Muscle of back (tissue), 11 donors: ENCODE results near the gene SPACA4. TPM values are rescaled to one million over a fixed set of nuclear protein-coding genes. Genes with fewer than 3 reads are reported as not detected.
A peak's percentile ranks its signal among the peaks of the same experiment; 100 is the strongest.

ENCODE experiments used
- DNase-seq, 3 donors: peaks; one replicate each; pipeline versions ENCODE4 v3.0.0 to v3.0.0-alpha.2; 2013
- polyA plus RNA-seq, 10 donors: library from polyadenylated mRNA; unstranded; fragments of 120-200 nt; gene quantifications; one replicate each; pipeline ENCODE4 v1.2.1, GENCODE V29; 2013; ENCODE audit not compliant: insufficient read length in 10 of 10

The SPACA4 gene
- polyA plus RNA-seq, 10 donors = not detected

DNA sequence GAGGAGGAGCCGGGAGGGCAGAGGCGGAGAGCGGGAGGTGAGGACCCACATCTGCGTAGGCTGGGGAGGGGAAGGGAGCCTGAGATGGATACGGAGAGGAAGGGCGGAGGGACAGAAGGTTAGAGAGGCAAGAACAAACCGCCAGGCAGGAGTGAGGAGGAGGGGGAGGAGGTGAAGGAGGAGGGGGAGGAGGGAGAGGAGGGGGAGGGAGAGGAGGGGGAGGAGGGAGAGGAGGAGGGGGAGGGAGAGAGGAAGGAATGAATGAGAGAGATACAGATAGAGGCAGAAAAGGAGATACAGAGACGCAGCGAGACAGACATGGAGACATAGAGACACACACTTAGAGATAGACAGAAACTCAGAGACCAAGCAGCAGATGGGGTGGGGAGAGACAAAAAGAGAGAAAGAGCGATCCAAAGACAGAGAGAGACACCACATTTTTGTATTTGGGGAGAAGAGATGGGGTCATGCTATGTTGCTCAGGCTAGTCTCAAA is 40.2 kb downstream of the SPACA4 start:
- no peak for DNase-seq

DNA sequence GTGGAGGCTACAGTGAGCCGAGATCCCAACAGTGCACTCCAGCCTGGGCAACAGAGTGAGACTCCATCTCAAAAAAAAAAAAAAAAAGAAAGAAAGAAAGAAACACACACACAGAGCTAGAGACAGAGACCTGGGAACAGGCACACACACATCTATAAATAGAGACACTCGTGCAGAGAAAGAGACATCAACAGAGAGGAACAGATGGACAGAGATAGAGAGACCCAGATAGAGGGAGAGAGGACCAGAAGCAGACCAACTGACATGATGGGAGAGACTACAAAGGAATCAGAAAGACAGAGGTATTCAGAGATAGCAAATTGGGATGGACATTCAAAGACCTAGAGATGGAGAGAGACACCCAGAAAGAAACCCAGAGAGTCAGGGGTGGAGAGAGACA is 41.6 kb downstream of the SPACA4 start:
- DNase-seq = no peak

DNA sequence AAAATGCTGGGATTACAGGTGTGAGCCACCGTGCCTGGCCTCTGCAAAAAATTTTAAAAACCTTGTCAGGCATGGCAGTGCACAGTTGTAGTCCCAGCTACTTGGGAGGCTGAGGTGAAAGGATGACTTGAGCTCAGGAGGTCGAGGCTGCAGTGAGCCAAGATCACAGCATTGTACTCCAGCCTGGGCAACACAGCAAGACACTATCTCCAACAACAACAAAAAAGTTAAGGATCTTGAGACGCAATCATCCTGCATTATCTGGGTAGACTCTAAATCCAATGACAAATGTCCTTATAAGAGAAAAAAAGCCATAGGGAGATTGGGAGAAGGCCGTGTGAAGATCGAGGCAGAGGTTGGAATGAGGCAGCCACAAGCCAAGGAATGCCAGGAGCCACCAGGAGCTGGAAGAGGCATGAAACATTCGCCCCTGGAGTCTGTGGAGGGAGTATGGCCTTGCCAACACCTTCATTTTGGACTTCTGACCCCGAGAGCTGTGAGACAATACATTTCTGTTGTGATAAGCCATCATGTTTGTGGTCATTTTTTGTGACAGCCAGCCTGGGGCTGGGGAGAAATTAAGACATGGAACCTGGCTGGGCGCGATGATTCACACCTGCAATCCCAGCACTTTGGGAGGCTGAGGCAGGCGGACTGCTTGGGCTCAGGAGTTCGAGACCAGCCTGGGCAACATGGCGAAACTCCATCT is 44.6 kb downstream of the SPACA4 start:
- no peak for DNase-seq

DNA sequence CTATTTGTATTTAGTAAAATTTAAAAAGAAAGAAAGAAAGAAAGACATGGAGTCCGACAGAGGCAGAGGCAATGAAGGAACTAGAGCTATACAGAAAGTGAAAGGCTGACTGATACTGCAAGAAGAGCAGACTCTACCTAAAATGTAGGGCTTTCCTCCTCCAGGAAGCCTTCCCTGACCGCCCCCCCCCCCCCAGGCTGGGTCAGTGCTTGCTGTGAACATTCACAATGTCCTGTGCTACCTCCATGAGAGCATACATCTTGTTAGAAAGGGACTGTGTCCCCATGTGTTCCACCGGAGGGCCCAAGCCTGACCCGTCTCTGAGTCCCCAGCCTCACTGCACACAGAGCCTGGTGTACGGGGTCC is 45.1 kb downstream of the SPACA4 start:
- no peak for DNase-seq

DNA sequence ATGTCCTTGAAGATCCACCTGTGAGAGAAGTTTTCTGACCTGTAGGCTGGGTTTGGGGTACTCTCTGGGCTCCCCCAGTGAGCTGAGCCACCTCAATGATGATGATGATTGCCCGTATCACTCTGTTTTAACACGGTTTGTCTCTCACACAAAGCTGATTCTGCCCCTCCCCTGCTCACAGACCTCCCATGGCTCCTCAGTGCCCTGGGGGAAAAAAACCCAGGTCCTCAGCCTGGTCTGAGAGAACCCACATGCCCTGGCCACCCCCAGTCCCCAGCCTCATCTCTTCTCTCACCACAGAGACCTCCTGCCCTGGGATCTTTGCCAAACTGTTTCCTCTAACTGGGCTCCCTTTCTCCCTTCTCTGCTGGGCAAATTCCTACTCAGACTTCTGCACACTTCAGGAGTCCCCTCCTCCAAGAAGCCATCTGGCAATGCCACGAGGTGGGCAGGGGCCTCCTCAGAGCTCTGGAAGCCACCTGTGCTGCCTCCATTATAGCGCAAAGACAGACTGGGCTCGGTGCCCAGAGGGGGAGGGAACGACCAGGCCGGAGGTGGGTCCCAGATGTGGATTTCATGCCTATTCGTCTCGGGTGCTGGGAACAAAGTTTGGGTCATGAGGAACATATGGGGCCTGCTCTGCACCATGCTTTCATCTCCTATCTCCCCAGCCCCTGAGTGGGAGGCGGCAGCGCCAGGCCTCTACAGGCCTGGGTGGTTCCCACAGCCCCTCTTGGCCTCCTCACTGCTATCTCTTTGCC is 47.9 kb downstream of the SPACA4 start:
- peak in 1 of 3 donors; percentile 74 for DNase-seq

DNA sequence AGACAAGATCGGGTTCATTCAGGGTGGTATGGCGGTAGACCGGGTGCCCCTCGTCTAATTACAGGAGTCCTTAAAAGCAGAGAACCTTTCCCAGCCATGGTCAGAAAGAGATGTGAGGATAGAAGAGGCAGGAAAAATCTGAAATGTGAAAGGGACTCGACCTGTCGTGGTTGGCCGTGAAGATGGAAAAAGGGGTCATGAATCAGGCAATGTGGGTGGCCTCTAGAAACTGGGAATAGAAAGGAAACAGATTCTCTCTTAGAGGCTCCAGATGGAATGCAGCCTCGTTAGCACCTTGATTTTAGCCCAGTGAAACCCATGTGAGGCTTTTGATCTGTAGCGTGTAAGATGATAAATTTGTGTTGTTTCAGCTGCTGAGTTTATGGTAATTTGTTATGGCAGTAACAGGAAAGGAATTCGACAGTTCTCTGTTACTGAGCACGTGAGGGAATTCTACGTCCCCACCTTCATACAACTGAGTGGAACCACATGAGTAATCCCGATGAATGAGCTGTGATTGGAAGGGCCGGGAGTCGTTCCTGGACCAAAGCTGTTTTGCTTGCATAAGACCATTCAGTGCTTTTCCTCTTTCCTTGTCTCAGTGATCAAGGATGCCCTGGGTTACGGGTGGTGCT is 50.4 kb downstream of the SPACA4 start:
- peak in 2 of 3 donors; percentile 68 to 73 for DNase-seq

Other genes starting within 250 kb of the SPACA4 start
- gene TMEM143, start 242.8 kb upstream of the SPACA4 start, polyA plus RNA-seq = 10 to 100 TPM in 9 of 10 donors, 1 to 10 TPM in 1; 8.3 to 18.0 (median 14.3) TPM
- under 1 TPM in 2 of 10 donors, not detected in 8; 0.33 to 0.34 TPM for gene SYNGR4, start 242.4 kb upstream of the SPACA4 start, polyA plus RNA-seq
- gene KDELR1, start 215.2 kb upstream of the SPACA4 start, polyA plus RNA-seq = 100 to 1,000 TPM in 9 of 10 donors, 10 to 100 TPM in 1; 99.5 to 140 (median 124) TPM
- 1 to 10 TPM in 8 of 10 donors, under 1 TPM in 2; 0.83 to 2.5 (median 1.3) TPM for gene GRIN2D, start 213.1 kb upstream of the SPACA4 start, polyA plus RNA-seq
- gene GRWD1, start 160.8 kb upstream of the SPACA4 start, polyA plus RNA-seq = 10 to 100 TPM; 14.9 to 27.8 (median 22.3) TPM
- 1 to 10 TPM in 2 of 10 donors, under 1 TPM in 8; 0.59 to 1.1 (median 0.72) TPM for gene KCNJ14, start 151.2 kb upstream of the SPACA4 start, polyA plus RNA-seq
- 10 to 100 TPM; 34.8 to 52.0 (median 40.0) TPM for gene CYTH2, start 137.4 kb upstream of the SPACA4 start, polyA plus RNA-seq
- gene LMTK3, start 94.9 kb upstream of the SPACA4 start, polyA plus RNA-seq = under 1 TPM in 7 of 10 donors, not detected in 3; 0.04 to 0.70 (median 0.28) TPM
- gene SULT2B1, start 54.6 kb upstream of the SPACA4 start, polyA plus RNA-seq = 1 to 10 TPM in 2 of 10 donors, under 1 TPM in 4, not detected in 4; 0.21 to 3.5 (median 0.40) TPM
- 1 to 10 TPM in 1 of 10 donors, under 1 TPM in 4, not detected in 5; 0.16 to 1.8 (median 0.24) TPM for gene FAM83E, start 8.3 kb downstream of the SPACA4 start, polyA plus RNA-seq
- 1,000 to 10,000 TPM; 1,102 to 2,024 (median 1,616) TPM for gene RPL18, start 12.4 kb downstream of the SPACA4 start, polyA plus RNA-seq
- 1 to 10 TPM; 5.3 to 8.5 (median 7.4) TPM for gene SPHK2, start 12.8 kb downstream of the SPACA4 start, polyA plus RNA-seq
- gene DBP, start 30.6 kb downstream of the SPACA4 start, polyA plus RNA-seq = 1 to 10 TPM; 3.9 to 9.7 (median 6.0) TPM
- 10 to 100 TPM in 3 of 10 donors, 1 to 10 TPM in 7; 4.5 to 15.7 (median 9.0) TPM for gene CA11, start 39.4 kb downstream of the SPACA4 start, polyA plus RNA-seq
- 1 to 10 TPM in 8 of 10 donors, under 1 TPM in 2; 0.67 to 9.6 (median 2.3) TPM for gene NTN5, start 66.3 kb downstream of the SPACA4 start, polyA plus RNA-seq
- 1 to 10 TPM in 2 of 10 donors, under 1 TPM in 8; 0.39 to 1.2 (median 0.83) TPM for gene FUT2, start 89.2 kb downstream of the SPACA4 start, polyA plus RNA-seq
- 100 to 1,000 TPM in 6 of 10 donors, 10 to 100 TPM in 4; 47.0 to 137 (median 107) TPM for gene MAMSTR, start 113.0 kb downstream of the SPACA4 start, polyA plus RNA-seq
- 10 to 100 TPM; 18.7 to 28.8 (median 21.7) TPM for gene RASIP1, start 133.9 kb downstream of the SPACA4 start, polyA plus RNA-seq
- gene IZUMO1, start 140.2 kb downstream of the SPACA4 start, polyA plus RNA-seq = 1 to 10 TPM in 4 of 10 donors, under 1 TPM in 6; 0.23 to 2.2 (median 0.94) TPM
- 1 to 10 TPM in 7 of 10 donors, under 1 TPM in 3; 0.62 to 1.9 (median 1.2) TPM for gene FUT1, start 145.9 kb downstream of the SPACA4 start, polyA plus RNA-seq
- not detected for gene FGF21, start 148.8 kb downstream of the SPACA4 start, polyA plus RNA-seq
- gene BCAT2, start 204.3 kb downstream of the SPACA4 start, polyA plus RNA-seq = 10 to 100 TPM; 19.6 to 24.3 (median 22.4) TPM
- gene HSD17B14, start 229.7 kb downstream of the SPACA4 start, polyA plus RNA-seq = 1 to 10 TPM; 2.6 to 4.5 (median 3.2) TPM